SK-MEL-5 (cell line): ENCODE data around the gene DENR. TPM values are rescaled to one million over a fixed set of nuclear protein-coding genes. Genes with fewer than 3 reads are reported as not detected.
"Not testable (repeated sequence)": the region's sequence is repeated elsewhere in the genome, so short reads cannot be mapped to it uniquely, and the experiment has no call there.

ENCODE experiments used
- DNase-seq: peaks from one replicate; pipeline ENCODE4 v3.0.0-alpha.2; 2016; ENCODE audit warnings: low read depth, low spot score
- in situ Hi-C: cut with HindIII; loops from 2 replicates; pipeline ENCODE4 v1.10.0; 2016; ENCODE audit warnings: low sequenced_read_pairs, high pct_unique_total_duplicates, low pct_unique_long_range_greater_than_20kb
- polyA plus RNA-seq, 2 experiments: library from polyadenylated mRNA; depleted of rRNA; stranded (reverse); fragments of >200 nt; gene quantifications; 2 replicates each; pipeline ENCODE4 v1.2.3, GENCODE V29; 2015
- total RNA-seq: library from RNA; depleted of rRNA; stranded (reverse); fragments of >200 nt; shearing (Covaris generic); gene quantifications from 2 replicates; pipeline ENCODE4 v1.2.3, GENCODE V29; 2014; rRNA removed

Gene DENR
- total RNA-seq, result 59.4 and 63.1 TPM in 2 replicates
- polyA plus RNA-seq (2015; cell fraction: cytosol; rRNA removed), result 62.6 and 67.2 TPM in 2 replicates
- polyA plus RNA-seq (2015; cell fraction: nucleus; rRNA removed), result 31.1 and 44.4 TPM in 2 replicates

GRCh38 chr12:122752464-122753318, at the start of gene DENR:
Gene DENR (plus strand): TSS chr12:122752824. CDS start chr12:122753702, 878 bp downstream.
- peak; percentile 96 for DNase-seq
- in situ Hi-C loops, result no loop called here

- in situ Hi-C loops, DNase-seq: not testable (repeated sequence)
These were observed 49.6 kb upstream of the DENR start, which contains the start of gene HCAR2 for GRCh38 chr12:122702890-122703611. Gene HCAR2 (minus strand): TSS chr12:122703357. CDS start chr12:122703283, 74 bp downstream.

GRCh38 chr12:122703841-122704240, 48.8 kb upstream of the DENR start:
- DNase-seq, in situ Hi-C loops: not testable (repeated sequence)

- DNase-seq, in situ Hi-C loops: not testable (repeated sequence)
These were observed 43.3 kb upstream of the DENR start for GRCh38 chr12:122709287-122709686.

GRCh38 chr12:122710341-122710740, 42.3 kb upstream of the DENR start:
- in situ Hi-C loops, DNase-seq: not testable (repeated sequence)

GRCh38 chr12:122711266-122711665, 41.4 kb upstream of the DENR start:
- in situ Hi-C loops, DNase-seq: not testable (repeated sequence)

- in situ Hi-C loops, DNase-seq: not testable (repeated sequence)
These were observed 39.0 kb upstream of the DENR start for GRCh38 chr12:122713491-122714188.

- in situ Hi-C loops, DNase-seq: not testable (repeated sequence)
These were observed 37.4 kb upstream of the DENR start for GRCh38 chr12:122715211-122715610.

- DNase-seq, in situ Hi-C loops: not testable (repeated sequence)
These were observed 36.0 kb upstream of the DENR start, which contains the start of gene HCAR3 for GRCh38 chr12:122716658-122717057. Gene HCAR3 (minus strand): TSS chr12:122716811. CDS start chr12:122716737, 74 bp downstream.

GRCh38 chr12:122721057-122721545, 31.5 kb upstream of the DENR start:
- peak; percentile 34 for DNase-seq
- in situ Hi-C loops, result no loop called here

- no peak for DNase-seq
- in situ Hi-C loops, result no loop called here
These were observed 30.2 kb upstream of the DENR start for GRCh38 chr12:122722387-122722786.

- in situ Hi-C loops, result no loop called here
- DNase-seq, result no peak
These were observed 27.9 kb upstream of the DENR start for GRCh38 chr12:122724641-122725243.

GRCh38 chr12:122725452-122726079, 27.1 kb upstream of the DENR start:
- in situ Hi-C loops, result no loop called here
- DNase-seq, result no peak

- no peak for DNase-seq
- in situ Hi-C loops, result no loop called here
These were observed 26.5 kb upstream of the DENR start for GRCh38 chr12:122726080-122726558.

GRCh38 chr12:122729583-122730214, 22.9 kb upstream of the DENR start:
- in situ Hi-C loops, result no loop called here
- DNase-seq, result no peak
